ENCODE results near the gene SYT13.

Gene SYT13

DNA sequence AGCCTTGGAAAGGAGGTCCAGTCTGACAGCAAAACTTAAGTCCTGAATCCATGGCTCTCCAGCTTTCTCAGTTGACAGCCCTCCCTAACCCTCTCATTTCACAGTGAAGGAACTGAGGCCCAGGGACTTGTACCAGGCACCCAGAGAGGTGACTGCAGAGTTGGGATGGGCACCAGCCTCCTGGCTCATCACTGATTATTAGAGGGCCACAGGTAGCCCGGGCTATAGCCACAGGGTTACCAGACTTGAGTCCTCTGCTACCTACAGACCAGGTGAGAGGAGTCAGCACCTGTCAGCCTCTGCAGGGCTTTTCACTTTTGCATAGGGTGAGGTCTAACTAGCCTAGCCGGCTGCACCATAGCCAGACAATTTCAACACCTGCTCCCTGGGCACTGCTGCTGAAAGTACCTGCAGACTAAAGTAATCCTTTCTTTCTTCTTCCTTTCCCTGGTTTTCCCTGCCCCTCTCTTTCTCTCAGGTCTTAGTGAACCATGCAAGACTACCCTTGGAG lies 37.6 kb downstream of the SYT13 start:
- TF ChIP-seq, protein P1, sequence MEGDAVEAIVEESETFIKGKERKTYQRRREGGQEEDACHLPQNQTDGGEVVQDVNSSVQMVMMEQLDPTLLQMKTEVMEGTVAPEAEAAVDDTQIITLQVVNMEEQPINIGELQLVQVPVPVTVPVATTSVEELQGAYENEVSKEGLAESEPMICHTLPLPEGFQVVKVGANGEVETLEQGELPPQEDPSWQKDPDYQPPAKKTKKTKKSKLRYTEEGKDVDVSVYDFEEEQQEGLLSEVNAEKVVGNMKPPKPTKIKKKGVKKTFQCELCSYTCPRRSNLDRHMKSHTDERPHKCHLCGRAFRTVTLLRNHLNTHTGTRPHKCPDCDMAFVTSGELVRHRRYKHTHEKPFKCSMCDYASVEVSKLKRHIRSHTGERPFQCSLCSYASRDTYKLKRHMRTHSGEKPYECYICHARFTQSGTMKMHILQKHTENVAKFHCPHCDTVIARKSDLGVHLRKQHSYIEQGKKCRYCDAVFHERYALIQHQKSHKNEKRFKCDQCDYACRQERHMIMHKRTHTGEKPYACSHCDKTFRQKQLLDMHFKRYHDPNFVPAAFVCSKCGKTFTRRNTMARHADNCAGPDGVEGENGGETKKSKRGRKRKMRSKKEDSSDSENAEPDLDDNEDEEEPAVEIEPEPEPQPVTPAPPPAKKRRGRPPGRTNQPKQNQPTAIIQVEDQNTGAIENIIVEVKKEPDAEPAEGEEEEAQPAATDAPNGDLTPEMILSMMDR (conservative IDR thresholded peaks at IDR 0.05) = no peak
- TF ChIP-seq ZFX (IDR thresholded peaks at IDR 0.05) = no peak
- H3K27ac ChIP-seq = no peak overlapping the region

DNA sequence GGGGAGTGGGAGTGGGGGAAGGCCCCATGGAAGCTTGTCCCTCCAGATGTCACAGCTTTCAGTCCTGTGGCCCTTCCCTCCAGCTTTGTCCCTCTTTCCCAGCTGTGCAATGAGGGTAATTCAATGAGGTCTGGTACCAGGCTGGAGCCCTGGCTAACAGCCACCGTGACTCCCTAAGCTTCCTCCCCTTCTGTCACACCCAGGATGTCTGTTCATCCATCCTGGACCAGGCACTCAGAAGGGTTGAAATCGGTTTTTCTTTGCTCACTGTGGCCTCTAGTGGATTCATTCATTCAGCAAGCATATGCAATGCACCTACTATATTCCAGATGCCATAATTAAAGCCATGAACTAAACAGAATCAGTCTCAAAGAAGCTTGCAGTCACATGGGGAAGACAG lies 38.7 kb downstream of the SYT13 start:
- TF ChIP-seq, protein P1 (conservative IDR thresholded peaks at IDR 0.05) = no peak
- TF ChIP-seq ZFX (IDR thresholded peaks at IDR 0.05) = no peak
- no peak overlapping the region for H3K27ac ChIP-seq

DNA sequence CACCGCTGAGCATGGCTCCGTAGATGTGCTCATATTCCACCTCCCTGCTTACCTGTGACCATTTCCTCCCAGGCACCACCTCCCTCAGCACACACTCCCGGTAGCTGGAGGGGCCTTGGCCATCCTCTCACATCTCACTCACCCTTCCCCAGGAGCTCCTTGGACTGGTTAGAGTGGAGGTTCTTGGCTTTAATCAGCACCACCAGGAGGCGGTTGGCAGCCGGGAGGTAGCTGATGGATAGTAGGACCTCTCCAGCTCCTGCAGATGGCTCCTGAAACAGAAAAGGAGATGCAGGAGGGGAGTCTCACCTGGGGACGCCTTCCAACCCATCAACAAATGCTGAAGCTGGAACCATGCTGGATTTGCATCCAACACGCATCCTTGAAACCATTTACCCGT lies 39.9 kb downstream of the SYT13 start:
- no peak overlapping the region for H3K27ac ChIP-seq
- TF ChIP-seq, protein P1 (conservative IDR thresholded peaks at IDR 0.05) = no peak
- no peak for TF ChIP-seq ZFX (IDR thresholded peaks at IDR 0.05)

DNA sequence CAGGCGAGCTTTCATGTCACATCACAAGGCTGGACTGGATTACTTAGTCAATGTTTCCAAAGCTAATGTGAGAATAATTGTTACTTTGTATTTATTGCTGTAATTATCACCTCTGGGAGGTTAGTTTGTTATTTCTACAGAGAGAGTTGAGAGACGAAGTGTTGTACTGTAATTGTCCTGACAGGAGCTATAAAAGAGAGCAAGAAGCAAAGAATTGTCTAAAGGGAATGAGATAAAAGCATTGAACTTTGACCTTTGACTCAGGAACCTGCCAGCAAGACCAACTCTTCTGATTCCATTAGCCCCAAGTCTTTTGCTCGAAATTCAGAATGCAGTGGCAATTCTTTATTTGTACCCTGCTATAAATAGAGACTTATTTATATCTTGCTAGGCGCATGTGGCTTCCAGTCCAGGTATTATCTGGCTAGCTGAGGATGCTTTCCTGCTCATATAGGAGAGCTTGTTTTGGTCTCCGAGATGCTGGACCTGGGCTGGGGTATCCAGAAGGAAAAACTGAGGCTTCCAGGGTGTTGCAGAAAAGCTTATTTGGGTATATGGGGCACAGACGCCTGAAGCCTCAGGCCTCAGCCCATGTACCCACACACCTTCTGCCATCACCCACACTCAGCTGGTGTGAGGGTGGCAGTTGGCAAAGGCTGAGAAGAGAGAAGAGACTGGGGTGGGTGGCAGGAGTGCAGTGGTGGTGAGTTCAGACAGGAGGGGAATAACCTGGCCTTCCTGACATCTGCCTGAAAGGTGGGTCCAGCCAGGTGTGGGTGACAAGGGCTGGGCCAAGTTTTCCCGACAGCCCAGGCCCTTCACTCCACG lies 40.7 kb downstream of the SYT13 start:
- TF ChIP-seq, protein P1 (conservative IDR thresholded peaks at IDR 0.05) = no peak
- TF ChIP-seq ZFX (IDR thresholded peaks at IDR 0.05) = no peak

DNA sequence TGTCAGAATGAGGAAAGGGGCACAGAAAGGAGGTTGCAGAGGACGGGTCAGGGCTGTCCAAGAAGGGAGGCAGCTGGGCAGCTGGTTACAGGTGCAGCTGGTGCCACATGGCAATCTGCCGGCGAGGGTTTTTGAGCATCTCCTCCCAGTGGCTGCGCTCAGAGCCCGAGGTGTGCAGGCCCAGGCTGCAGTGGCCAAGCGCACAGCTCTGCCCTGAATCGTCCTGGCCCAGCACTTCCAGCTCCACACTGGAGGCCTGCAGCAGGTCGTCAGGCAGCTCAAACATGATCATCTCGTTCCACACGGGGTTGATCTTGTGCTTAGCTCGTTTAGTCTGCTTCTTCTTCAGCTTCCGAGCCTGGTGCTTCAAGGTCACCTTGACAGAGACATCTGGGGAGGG lies 42.2 kb downstream of the SYT13 start:
- no peak overlapping the region for H3K27ac ChIP-seq
- TF ChIP-seq ZFX (IDR thresholded peaks at IDR 0.05) = no peak
- TF ChIP-seq, protein P1 (conservative IDR thresholded peaks at IDR 0.05) = no peak

More for the DNA sequence above, 40.7 kb downstream of the SYT13 start:
- no peak overlapping the region for H3K27ac ChIP-seq

DNA sequence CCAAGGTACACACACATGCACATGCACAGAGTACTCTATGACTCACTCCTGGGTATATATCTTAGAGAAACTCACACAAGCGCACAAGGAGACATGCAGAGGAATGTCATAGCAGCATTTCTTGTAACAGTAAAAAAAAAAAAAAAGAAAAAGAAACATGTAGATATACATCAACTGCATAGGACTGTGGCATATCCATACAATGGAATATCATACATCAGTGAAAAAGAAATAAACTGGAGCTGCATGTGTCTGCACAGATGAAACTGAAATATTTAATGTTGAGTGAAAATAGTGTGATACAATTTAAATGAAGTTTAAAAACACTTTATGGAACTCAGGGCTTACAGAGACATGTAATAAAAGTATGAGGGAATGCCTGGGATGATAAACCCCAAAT lies 46.4 kb downstream of the SYT13 start:
- no peak overlapping the region for H3K27ac ChIP-seq
- TF ChIP-seq, protein P1 (conservative IDR thresholded peaks at IDR 0.05) = no peak
- TF ChIP-seq ZFX (IDR thresholded peaks at IDR 0.05) = no peak

DNA sequence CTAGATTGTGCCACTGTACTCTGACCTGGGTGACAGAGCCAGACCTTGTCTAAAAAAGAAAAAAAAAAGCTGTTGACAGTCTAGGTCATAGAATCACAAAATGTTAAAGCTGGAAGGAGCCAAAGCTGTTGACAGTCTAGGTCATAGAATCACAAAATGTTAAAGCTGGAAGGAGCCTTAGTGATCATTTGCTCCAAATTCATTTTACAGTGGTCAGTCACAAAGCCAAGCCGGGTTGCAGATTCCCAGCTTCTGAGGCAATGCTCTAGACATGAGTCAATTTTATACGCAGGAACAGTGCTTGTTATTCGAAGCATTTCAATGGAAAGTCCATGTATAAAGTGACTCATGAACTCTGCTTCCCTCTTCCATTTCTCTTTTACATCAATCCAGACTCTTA lies 47.4 kb downstream of the SYT13 start:
- TF ChIP-seq, protein P1 (conservative IDR thresholded peaks at IDR 0.05) = no peak
- no peak for TF ChIP-seq ZFX (IDR thresholded peaks at IDR 0.05)
- H3K27ac ChIP-seq = no peak overlapping the region
